Subcutaneous abdominal adipose tissue (tissue), 5 donors: ENCODE measurements around the gene OASL.

ENCODE experiments used
- H3K27ac ChIP-seq: one replicate; pipeline ENCODE4 v1.7.0; 2013; ENCODE audit warnings: low read depth, mild to moderate bottlenecking, inconsistent platforms, low read length, moderate library complexity
- H3K27me3 ChIP-seq, 5 donors: one replicate each; pipeline ENCODE4 v1.7.0; 2013; ENCODE audit warnings: low read length in 5 of 5, inconsistent platforms in 1 of 5; ENCODE audit not compliant: control insufficient read depth in 5 of 5, insufficient read depth in 4 of 5
- H3K36me3 ChIP-seq, 5 donors: one replicate each; pipeline ENCODE4 v1.7.0; 2013; ENCODE audit warnings: low read length in 5 of 5; ENCODE audit not compliant: control insufficient read depth in 5 of 5, insufficient read depth in 5 of 5
- H3K4me1 ChIP-seq, 5 donors: one replicate each; pipeline ENCODE4 v1.7.0; 2013; ENCODE audit warnings: low read length in 5 of 5, mild to moderate bottlenecking in 3 of 5, moderate library complexity in 1 of 5; ENCODE audit not compliant: control insufficient read depth in 5 of 5, insufficient read depth in 5 of 5
- H3K4me3 ChIP-seq, 5 donors: one replicate each; pipeline ENCODE4 v1.7.0; 2013; ENCODE audit warnings: low read length in 5 of 5, low read depth in 1 of 5
- H3K9ac ChIP-seq, 5 donors: one replicate each; pipeline ENCODE4 v1.7.0; 2013; ENCODE audit warnings: low read length in 5 of 5, mild to moderate bottlenecking in 4 of 5, moderate library complexity in 3 of 5
- H3K9me3 ChIP-seq, 5 donors: one replicate each; pipeline ENCODE4 v1.7.0; 2013; ENCODE audit warnings: low read length in 5 of 5; ENCODE audit not compliant: control insufficient read depth in 5 of 5
- donor health status: healthy.
- donor health status: healthy.
- donor health status: healthy.
- donor health status: healthy.
- donor health status: healthy.

The OASL gene

DNA sequence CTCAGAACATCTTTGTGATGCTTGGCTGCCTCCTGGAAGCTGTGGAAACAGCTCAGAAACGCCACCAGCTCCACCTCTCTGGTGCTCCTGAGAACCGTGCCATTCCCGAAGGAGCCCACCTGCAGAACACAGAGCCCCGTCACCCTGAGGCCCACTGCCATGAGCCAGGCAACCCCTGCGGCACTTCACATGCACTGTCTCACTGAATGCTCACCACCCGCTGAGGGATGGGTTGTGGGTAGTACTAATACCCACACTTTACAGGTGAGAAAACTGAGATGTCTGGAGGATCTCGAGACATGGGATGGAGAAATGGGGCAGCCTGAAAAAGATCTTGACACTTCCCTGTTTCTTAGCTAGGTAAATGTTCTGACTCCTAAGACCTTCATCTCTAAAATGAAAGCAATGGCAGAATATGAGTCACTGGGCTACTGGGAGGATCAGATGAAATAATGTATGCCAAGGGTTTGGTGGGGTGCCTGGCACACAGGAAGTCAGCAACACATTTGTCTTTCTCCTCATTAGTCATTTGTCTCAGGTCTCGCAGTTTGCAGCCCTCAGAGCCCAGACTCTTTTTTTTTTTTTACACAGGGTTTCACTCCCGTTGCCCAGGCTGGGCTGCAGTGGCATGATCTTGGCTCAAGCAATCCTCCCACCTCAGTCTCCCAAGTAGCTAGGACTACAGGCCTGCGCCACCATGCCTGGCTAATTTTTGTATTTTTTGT lies 5.3 kb downstream of the OASL start:
- H3K4me1 ChIP-seq: peaks cover 0 to 14% (median 10%) of the 10 kb centered on the region in 5 donors
- H3K9ac ChIP-seq: no peak overlapping the region
- no peaks in the 10 kb centered on the region for H3K27me3 ChIP-seq
- H3K36me3 ChIP-seq: peaks cover 0 to 14% (median 0%) of the 10 kb centered on the region in 5 donors
- H3K4me3 ChIP-seq: no peak overlapping the region
- H3K9me3 ChIP-seq: no peaks in the 10 kb centered on the region
- H3K27ac ChIP-seq: no peak overlapping the region

DNA sequence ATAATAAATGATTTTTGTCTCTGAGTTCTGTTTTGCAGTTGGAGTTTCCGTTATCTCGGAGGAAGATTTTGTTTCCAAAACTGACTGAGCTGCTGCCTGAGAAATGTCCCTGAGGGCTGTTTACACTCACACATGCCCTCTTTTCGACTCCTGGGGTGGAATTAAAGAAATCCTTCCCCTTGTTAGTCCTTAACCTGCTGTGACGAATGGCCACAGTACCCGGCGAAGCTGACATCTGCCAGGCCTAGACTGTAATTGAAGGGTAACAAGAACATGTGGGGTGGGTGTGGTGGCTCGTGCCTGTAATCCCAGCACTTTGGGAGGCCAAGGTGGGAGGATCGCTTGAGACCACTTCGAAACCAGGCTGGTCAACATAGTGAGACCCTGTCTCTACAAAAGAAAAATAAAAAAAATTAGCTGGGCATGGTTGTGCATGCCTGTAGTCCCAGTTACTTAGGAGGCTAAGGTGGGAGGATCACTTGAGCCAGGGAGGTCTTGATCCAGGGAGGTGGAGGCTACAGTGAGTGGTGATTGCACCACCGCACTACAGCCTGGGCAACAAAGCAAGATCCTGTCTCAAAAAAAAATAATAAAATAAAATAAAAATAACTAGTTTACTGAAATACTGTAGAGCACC lies 8.4 kb downstream of the OASL start:
- H3K27me3 ChIP-seq: no peaks in the 10 kb centered on the region
- peaks cover 0 to 32% (median 2%) of the 10 kb centered on the region in 5 donors for H3K36me3 ChIP-seq
- no peak overlapping the region for H3K4me3 ChIP-seq
- no peak overlapping the region for H3K27ac ChIP-seq
- no peaks in the 10 kb centered on the region for H3K9me3 ChIP-seq
- H3K9ac ChIP-seq: no peak overlapping the region
- H3K4me1 ChIP-seq: no peaks in the 10 kb centered on the region

DNA sequence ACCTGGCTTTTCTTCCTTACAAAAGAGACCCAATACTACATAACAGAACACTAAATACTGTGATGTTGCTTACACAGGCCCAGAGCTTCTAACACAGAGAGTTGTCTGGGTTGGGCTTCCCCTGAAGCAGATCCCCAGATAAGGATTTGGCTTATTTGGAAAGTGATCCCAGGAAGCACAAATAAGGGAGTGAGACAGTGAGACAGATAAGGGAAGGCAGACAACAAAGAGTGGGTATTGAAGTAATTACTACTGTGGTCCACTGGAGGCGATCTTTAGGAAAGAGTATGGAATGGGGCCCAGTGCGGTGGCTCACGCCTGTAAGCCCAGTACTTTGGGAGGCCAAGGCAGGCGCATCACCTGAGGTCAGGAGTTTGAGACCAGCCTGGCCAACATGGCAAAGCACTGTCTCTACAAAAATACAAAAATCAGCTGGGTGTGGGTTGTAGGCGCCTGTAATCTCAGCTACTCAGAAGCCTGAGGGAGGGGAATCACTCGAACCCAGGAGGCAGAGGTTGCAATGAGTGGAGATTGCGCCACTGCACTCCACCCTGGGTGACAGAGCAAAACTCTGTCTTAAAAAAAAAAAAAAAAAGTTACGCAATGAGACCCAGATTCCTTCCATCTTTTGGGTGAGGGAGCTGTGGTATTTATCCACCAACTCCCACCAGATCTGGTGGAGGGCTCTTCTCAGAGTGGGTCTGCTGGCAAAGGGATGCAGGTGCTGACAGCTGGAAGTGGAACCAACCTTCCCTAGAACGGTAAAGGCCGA lies 12.6 kb downstream of the OASL start:
- H3K9ac ChIP-seq: no peak overlapping the region
- no peak overlapping the region for H3K4me3 ChIP-seq
- H3K4me1 ChIP-seq: no peaks in the 10 kb centered on the region
- no peaks in the 10 kb centered on the region for H3K9me3 ChIP-seq
- peaks cover 0 to 27% (median 8%) of the 10 kb centered on the region in 5 donors for H3K36me3 ChIP-seq
- H3K27ac ChIP-seq: no peak overlapping the region
- H3K27me3 ChIP-seq: no peaks in the 10 kb centered on the region

DNA sequence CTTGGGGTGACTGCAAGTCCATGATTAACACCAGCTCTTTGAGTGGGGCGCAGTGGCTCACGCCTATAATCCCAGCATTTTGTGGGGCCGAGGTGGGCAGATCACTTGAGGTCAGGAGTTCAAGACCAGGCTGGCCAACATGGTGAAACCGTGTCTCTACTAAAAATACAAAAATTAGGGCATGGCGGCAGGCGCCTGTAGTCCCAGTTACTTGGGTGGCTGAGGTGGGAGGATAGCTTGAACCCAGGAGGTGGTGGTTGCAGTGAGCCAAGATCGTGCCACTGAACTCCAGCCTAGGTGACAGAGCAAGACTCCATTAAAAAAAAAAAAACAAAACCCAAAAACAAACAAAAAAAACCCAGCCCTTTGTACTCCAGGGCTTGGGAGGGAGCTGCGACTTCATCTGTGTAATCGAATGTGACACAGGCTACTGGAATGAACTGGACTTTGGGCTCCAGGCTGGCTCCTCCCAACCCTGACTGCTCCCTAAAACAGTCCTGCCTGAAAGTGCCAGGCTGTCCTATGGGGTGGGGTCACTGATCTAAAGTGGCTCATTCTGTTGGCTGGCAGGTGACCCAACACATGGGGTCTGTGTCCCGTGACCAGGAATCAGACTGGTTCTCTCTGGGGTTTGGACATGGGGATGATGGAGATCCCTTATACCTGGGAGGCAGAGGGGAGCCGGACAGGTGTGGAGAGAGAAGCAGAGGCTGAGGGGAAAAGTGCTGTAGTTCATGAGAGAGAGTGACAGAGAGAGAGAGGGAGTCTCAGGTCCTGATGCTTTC lies 13.4 kb downstream of the OASL start:
- Histone ChIP-seq H3K9me3 (no peaks in the 10 kb centered on the region), H3K4me1 (no peaks in the 10 kb centered on the region), H3K4me3 (no peak overlapping the region), H3K9ac (no peak overlapping the region), H3K27ac (no peak overlapping the region), H3K36me3 (peaks cover 0 to 26% (median 8%) of the 10 kb centered on the region in 5 donors), H3K27me3 (no peaks in the 10 kb centered on the region)

DNA sequence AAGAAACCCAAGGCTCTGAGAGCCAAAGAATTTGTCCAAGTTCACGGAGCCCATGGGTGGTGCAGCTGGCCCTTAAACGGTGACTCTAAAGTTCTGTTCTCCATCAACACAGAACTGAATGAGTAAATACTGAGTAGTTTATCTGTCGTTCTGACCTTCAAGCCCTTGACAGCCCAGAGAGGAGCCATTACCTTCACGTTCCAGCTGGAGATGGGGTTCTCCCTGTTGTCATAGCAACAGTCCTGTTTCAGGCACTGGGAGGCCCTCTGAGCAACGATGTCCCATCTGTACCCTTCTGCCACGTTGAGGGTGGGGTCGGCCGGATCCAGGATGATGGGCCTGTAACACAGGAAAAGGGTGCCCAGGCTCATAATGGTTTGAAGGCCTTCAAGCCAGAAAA lies 15.2 kb downstream of the OASL start:
- no peaks in the 10 kb centered on the region for H3K27me3 ChIP-seq
- H3K4me1 ChIP-seq: no peaks in the 10 kb centered on the region
- H3K27ac ChIP-seq: no peak overlapping the region
- peaks cover 0 to 34% (median 12%) of the 10 kb centered on the region in 5 donors for H3K36me3 ChIP-seq
- H3K9ac ChIP-seq: no peak overlapping the region
- H3K4me3 ChIP-seq: no peak overlapping the region
- no peaks in the 10 kb centered on the region for H3K9me3 ChIP-seq

DNA sequence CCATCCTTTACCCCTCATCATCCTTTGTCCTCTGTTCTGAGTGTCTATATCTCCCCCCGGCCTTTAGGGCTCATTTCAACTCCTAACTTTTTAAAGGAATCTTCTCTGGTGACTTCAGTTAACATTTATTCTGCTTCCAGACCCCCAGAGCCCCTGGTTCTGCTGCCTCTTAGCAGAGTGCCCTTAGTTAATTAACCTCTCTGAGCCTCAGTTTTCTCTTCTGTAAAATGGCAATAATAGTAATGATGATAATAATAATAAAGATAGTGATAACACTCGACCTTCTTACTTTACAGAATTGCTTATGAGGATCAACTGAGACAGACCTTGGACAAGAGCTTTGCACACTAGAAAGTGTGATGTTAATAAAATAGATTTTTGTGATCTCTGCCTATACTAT lies 16.3 kb downstream of the OASL start:
- Histone ChIP-seq H3K9me3 (no peaks in the 10 kb centered on the region), H3K4me1 (no peaks in the 10 kb centered on the region), H3K36me3 (peaks cover 0 to 30% (median 12%) of the 10 kb centered on the region in 5 donors)

DNA sequence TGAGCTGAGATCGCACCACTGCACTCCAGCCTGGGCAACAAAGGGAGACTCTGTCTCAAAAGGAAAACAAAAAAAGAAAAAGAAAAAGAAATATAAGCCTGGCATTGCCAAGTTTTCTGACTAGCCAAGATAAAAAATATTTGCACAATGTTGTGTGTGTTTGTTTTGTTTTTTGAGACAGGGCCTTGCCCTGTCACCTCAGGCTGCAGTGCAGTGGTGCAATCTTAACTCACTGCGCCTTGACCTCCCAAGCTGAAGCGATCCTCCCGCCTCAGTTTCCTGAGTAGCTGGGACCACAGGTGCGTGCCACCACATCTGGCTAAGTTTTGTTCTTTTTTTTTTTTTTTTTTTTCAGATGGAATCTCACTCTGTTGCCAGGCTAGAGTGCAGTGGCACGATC lies 17.3 kb downstream of the OASL start:
- Histone ChIP-seq H3K9ac (no peak overlapping the region), H3K36me3 (peaks cover 0 to 24% (median 10%) of the 10 kb centered on the region in 5 donors), H3K27ac (no peak overlapping the region), H3K4me1 (no peaks in the 10 kb centered on the region), H3K9me3 (no peaks in the 10 kb centered on the region), H3K27me3 (no peaks in the 10 kb centered on the region), H3K4me3 (no peak overlapping the region)

More for the DNA sequence above, 16.3 kb downstream of the OASL start:
- H3K9ac ChIP-seq: no peak overlapping the region
- H3K27me3 ChIP-seq: no peaks in the 10 kb centered on the region
- no peak overlapping the region for H3K4me3 ChIP-seq
- no peak overlapping the region for H3K27ac ChIP-seq

DNA sequence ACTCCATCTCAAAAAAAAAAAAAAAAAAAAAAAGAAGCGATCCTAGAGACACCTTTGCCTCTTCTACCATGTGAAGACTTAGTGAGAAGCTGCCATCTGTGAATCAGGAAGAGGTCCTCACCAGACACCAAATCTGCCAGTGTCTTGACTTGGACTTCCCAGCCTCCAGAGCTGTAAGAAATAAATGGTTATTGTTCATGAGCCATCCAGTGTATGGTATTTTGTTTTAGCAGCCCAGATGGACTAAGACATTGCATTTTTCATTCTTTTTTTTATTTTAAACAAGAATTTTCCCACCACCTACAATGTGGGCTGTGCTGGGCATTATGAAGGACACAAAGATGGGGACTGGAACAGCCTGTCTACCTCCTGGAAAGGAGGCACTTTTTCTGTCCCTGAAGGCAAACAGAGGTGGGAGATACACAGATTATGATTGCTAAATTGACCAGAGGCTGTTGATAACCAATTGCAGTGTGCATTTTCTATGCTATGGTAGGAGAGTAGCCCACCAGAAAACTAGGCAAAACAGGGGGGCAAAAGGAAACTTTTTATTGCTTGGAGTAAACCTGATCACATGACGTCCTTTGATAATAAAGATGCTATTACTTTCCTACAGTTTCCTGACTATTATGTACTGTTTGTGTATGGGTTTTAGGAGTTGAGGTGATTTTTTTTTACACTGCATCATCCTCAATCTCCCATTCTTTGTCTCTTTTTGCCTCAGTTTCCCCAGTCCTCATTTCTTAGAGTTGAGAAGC lies 20.0 kb downstream of the OASL start:
- Histone ChIP-seq H3K36me3 (peaks cover 0 to 16% (median 9%) of the 10 kb centered on the region in 5 donors), H3K4me1 (peaks cover 5 to 17% (median 7%) of the 10 kb centered on the region in 5 donors), H3K27me3 (no peaks in the 10 kb centered on the region), H3K4me3 (no peak overlapping the region), H3K9me3 (no peaks in the 10 kb centered on the region), H3K27ac (no peak overlapping the region), H3K9ac (no peak overlapping the region)

DNA sequence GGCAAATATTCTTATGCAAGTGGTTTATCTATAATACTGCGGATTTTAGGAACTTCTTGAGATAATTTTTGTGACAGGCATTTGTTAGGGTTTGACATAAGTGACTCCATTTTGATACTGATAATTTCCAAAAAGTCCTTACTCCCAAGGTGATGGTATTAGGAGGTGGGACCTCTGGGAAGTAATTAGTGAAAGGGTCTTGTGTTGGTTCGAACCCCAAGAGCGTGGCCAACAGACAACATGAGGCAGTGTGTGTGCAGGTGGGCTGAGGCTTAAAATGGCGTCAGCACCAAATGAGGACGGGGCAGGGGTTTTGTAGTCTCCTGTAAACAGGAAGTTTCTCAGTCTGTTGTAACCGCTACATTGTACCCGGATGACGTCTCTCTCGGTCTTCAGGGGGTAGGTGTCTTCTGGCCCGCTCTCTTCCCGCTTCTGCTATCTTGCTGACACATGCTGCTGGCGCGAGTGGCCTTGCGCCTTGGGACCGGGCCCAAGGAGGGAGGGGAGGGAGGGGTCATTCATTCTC lies 21.0 kb downstream of the OASL start:
- Histone ChIP-seq H3K27me3 (no peaks in the 10 kb centered on the region), H3K36me3 (peaks cover 0 to 17% (median 7%) of the 10 kb centered on the region in 5 donors), H3K27ac (no peak overlapping the region)

More for the DNA sequence above, 21.0 kb downstream of the OASL start:
- Histone ChIP-seq H3K9me3 (no peaks in the 10 kb centered on the region), H3K4me1 (peaks cover 5 to 17% (median 7%) of the 10 kb centered on the region in 5 donors), H3K9ac (no peak overlapping the region), H3K4me3 (no peak overlapping the region)
